NCI-H1436 (cell line): ENCODE data around the gene LRMDA.

ENCODE experiments used
- DNase-seq: peaks from one replicate; lab custom pipeline; 2025; lab: John Stamatoyannopoulos, UW

The LRMDA gene

DNA sequence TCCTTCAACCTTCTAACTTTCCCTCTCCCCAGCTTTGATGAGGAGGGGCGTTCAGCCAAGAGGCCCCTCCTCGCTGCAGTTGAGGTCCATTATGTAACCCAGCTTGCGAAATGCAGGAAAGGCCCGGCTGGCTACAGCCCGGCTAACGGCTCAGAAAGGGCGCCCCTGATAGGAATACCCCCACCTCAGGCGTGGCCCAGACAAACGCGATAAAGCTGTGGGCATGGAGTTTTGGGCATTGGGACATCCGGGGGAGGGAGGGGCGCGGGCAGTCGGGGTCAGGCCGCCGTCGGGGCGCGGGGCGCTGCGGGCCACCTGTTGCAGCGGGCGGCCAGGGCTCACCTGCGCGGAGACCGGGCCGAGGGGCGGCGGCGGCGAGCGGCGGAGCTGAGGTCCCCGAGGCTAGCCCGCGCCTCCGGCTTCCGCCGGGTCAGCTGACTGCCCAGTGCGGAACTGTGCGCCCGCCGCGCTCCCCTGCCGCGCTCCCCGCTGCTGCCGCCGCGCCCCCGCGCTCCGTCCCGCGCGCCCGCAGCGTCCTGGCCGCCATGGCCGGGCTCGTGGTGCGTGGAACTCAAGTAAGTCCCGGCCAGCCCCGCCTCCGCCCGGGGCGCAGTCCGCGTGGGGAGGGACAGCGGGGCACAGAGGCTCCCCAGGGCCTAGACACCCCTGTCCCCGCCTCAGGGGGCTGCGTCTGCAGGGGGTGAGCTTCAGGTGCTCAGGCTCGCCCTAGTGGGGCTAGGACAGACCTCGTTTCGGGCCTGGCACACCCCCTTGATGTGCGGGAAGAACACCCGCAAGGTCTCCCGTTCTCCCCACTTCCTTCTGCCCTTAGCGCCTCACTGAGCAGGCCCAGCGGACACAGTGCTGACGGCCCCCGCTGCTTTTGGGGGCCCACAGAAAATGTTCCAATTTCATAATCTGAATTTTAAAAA lies at the start of gene LRMDA:
LRMDA (plus strand) TSS at position 445 of the 932 bp plus-strand sequence.
- DNase-seq = no peak

DNA sequence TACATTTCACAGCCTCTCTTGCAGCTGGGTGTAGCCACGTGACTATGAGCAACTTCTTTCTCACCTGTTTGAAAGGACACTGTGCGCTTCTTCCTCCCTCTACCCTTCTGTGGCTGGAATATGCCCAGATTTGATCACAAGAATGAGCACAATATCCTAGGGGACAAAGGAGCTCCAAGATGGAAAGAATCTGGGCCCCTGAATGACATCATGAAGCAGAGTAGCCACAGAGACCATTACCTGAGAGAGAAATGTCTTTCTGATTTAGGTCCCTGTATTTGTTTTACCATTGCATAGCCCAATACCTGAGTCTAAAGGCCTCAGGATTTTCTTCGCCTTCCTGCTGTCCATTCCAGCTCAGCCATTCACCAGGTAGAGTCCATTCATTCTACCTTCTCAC lies 45.3 kb upstream of the LRMDA start:
- no peak for DNase-seq

DNA sequence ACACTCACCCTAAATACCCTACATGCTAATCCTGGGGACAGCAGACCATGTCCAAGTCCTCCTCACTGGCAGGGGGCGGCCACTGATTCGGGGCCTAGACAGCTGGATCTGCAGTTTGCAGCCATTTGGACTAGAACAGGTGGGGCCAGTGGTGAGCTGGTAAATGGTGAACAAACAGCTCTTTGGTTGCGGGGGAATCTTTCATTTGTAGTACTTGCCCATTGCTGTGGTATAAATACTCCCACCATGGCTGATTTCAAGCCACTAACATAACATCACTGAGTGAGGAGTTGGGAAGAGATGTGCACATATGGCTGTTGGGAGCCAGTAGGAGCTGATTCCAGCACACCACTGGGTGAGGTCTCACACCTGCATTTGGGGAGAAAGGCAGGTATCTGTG lies 43.3 kb upstream of the LRMDA start:
- DNase-seq = no peak

DNA sequence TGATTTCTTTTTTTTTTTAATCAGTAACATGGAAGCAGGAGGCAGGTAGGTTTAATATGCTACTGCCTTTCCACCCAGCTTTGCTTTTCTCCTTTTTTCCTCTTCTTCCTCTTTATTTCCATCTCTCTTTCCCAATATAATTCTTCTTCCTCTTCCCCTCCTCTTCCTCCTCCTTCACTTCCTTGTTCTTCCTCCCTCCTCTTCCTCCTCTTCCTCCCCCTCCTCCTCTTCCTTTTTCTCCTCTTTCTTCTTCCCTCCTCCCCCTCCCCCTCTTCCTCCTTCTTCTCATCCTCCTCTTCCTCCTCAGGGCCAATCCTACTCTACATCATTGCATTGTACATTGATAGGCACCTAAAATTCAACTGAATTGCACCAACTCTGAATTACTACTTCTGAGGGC lies 41.2 kb upstream of the LRMDA start:
- no peak for DNase-seq

DNA sequence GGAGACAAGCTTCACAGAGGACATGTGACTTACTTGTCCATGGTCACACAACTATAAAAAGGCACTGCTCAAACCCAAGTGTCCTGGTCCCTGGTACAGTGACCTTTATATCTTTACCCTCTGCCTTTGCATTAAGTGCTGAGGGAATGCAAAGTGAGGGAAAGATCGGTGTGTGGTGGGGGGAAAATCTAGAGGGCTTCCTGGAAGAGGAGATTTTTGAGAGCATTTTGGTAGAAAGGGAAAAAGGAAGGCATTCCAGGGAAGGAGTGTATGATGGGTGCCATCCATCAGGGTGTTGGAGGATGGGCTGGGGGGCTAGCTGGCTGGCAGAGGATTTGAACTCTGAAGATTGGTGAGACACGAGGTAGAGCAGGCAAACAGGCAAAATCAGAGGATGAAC lies 39.2 kb upstream of the LRMDA start:
- no peak for DNase-seq

DNA sequence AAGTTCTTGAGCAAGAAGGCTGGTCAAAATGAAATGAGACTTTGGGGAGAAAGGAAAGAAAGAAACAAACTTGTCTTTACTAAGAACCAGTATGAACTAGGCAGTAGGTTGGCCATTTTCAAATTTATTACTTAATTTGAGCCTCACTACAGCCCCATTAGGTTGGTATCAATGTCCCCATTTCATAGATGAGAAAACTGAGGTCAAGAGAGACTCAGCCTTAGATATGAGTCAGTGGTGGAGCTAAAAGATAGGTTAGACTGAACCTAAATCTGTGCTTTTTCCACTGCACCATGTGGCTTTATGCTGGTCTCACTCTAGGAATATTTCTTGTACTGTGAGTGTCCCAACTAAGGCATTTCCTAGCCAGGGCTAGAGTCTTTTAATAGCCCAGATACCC lies 38.7 kb upstream of the LRMDA start:
- no peak for DNase-seq

DNA sequence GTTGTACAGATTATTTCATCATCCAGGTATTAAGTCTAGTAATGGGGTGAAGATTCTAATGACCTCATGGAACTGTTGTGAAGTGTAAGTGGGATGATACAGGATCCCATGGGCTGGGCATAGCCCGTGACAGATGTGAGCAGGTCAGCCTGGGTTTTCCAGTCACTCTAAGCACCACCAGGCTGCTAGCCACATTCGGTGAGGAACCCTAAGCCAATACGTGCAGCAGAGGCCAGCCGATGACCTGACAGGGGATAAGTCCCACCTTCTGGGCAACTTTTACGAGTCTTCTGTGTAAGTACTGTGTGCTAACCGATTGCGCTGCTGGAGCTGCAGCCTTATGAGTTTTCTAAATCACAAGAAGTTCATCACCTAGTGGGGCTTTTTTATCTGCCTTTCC lies 37.2 kb upstream of the LRMDA start:
- no peak for DNase-seq

DNA sequence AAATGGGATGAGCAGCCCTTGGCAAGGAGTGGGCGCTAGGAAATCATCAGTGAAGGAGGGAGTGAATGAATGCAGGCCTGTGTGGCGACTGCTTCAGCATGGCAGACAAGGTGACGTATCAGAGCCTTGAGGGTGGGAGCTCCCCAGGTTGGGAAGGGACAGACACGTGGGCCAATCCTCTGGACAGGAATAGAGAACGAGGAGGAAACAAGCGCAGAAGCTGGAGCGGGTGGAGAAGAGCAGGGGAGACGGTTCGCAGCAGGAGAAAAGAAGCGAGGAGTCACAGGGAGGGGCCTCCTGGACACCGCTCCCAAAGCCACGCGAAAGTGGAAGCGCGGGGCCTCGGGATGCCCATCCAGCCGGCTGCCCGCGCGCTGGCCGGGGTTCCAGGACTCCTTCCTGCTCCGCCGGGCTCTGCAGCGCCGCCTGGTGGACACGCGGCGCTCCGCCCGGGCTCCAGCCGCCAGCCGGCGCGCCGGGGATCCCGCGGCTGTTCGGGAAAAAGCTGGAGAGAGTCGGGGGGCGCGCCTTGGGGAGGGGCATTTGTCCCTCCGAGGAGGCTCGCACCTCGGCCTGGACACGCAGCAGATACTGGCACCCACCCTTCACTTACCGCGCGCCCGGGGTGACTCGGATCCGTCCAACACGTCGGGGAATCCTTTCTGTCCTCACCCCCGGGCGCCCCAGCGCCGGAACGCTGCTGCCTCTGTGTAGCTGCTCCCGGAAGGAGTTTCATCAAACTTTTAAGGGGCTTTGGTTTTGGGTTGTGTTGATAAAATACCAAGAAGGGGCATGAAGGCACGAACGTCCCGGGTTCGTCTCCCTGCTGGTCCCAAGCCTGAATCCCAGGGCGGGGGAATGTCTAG lies 36.1 kb upstream of the LRMDA start:
- no peak for DNase-seq

DNA sequence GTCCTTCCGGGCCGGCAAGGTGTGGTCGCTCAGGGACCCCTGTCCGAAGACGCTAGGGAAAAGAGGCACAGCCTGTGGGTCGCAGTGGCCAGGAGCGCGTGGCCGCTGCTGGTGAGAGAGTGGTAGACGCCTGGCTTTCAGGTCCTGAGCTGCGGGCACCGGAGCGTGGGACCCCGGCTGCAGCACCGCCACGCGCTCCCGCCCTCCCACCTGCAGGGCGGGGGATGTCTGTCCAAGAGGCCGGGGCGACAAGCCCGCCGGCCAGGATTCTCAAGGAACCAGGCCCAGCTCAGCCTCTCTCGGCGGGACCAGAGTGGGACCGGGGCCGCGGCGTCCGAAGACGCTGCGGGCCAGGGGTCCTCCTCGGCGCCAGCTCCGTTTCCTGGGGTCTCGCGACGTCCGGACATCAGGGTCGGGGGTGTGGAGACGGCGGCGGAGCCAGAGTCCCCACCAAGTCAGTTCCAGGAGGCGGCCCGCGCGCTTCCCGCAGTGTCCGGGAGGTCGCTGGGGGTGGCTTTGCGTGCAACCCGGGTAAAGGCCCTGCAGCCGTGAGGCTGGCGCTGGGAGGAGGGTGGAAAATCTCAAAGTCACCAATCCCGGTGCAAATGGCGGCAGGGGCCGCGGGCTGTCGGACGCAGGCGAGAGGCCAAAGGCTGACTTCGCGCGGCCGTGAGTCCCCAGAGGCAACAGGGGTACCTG lies 35.3 kb upstream of the LRMDA start:
- no peak for DNase-seq

DNA sequence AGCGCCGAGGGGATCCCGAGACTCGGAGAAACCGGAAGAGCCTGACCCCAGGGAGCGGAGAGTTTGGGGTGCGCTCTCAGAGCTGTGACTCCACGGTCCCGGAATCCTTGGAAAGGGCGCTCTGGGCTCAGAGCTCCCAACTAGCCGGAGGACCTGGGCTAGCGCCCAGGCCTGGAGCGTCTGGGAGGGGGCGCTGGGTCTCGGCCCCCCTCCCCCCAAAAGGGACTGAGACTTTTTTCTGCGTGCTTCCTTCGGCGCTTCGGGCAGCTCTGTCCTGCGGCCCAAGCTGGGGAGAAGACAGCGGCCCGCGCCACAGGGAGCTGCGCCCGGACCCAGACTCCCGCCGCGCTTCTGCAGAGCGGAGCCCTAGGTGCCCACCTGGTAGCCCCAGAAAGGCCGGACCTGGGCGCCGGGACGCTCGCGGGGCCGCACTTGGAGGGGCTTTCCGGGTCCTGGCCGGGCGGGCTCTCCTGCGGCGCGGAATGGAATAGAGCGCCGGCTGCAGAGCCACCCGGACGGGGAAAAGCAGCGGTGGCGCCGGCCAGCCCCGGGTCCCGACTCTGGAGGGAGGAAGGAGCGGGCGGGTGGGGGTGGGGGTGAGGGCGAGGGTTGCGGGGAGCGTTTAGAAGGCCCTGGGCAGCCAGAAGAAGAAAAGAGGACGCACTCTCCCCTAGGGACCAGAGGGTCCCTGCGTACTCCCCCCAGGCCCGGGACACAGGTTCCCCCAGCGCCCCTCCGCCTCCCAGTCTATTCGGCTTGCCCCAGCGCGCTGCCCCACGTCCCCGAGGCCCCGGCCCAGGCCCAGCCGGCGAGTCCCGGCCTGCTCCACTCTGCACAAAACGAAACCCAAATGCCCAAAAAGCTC lies 34.6 kb upstream of the LRMDA start:
- DNase-seq = no peak

DNA sequence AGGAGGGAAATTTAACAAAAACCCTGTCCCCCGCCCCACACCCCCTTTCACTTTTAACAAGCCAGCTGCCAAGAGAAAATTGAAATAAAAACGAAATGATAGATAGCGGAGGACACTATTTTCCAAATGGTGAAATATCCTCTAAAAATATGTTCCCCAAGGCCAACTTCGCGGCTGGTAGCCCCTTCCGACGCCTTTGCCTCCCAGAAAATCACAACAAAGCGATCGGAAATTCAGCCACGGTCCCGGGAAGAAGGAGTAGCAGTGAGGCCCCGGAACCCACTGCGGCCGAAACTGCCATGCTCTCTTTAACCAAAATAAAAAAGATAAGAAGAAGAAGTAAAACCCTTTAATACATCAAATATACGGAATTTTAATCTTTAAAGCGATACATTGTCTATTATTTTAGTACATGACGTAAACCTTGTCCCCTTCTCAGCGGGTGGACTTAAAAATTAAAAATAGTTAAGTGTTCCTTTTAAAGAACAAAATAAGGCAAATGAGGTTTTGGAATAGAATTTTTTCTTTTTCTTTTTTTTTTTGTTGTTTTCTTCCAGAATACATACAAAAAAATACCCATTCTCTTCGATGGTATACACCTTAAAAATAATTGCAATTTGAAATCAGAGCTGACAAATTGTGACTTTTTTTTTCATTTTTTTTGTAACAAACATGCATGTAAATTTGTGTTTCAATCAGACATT lies 33.8 kb upstream of the LRMDA start:
- DNase-seq = no peak

DNA sequence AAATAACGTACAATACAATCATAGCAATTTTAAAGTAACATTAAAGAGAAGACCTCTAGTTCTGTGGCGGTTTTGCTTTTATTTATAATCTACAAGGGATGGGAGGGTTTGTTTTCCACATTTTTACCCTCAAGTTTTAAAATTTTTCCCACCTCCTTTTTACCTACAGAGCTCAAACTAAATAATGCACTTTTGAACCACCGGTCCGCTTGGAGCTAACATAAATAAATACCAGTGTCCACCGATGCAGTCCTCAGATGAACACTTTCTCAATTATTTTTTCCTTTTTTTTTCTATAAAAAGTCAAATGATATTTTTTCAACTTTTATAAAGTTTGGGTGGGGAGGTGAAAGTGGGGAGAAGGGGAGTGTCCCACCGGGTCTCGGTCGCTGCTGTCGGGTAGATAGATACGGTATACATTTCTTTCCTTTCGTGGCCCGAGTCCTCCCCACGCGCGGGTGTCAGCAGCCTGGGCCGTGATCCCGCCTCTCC lies 33.2 kb upstream of the LRMDA start:
- no peak for DNase-seq

DNA sequence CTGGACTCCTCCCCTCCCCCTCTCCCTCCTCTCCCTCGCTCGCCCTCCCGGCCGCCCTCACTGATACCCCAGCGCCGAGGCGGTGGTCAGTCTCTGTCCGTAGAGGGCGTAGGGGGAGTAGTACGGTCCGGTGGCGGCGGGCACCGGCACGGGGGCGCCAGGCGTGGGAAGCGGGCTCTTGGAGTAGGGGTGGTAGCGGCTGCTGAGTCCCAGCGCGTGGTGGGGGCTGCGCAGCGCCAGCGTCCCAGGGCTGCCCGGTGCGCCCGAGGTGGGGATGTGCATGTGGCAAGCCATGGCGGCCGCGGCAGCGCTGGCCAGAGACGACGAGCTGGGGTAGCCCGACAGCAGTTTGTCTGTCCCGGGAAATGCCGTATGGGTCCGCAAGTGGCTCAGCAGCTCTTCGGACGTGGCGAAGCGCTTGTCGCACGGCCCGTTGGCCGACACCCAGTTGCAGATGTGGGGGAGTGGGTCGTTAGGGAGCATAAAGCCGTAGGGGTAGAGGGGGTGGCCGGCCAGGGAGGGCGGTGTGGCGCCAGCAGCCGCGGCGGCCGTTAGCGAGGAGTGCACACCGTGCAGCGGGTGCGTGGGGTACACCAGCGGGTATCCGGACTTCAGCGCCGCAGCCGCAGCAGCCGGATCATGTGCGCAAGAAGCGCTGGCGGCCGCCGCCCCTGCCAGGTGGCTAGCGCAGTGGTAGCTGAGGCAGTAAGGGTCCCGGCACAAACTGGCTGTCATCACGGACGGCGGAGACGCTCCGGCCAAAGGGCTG lies 32.5 kb upstream of the LRMDA start:
- DNase-seq = no peak

DNA sequence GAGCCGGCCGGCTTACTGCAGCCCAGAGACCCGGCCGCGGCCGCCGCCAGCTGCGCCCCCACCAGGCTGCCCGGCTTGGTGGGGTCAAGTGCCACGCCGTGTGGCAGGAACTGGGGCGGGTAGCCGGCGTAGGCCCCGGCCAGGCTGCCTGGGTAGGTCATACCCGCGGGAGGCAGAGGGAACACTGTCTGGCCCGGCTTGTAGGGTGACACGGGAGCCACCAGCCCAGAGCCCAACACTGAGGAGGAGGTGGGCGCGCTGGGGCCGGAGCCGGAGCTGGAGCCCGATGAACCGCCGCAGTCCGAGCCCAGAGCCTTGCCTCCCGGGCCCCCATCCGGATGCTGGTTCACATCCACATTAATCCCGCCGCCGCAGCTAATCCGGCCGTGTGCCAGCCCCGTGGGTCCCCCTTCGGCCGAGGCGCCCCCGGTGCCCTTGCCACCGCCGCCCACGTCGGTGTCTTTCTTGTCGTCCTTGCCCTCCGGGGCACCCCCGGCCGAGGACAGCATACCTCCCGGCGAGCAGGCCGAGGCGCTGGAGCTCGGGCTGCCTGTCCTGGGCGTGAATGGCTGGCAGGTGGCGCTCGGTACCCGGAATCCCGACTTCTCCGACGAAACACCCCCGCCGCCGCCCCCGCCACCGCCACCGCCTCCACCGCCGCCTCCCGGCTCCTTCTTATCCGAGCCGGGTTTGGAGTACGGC lies 31.8 kb upstream of the LRMDA start:
- peak; percentile 70 for DNase-seq

DNA sequence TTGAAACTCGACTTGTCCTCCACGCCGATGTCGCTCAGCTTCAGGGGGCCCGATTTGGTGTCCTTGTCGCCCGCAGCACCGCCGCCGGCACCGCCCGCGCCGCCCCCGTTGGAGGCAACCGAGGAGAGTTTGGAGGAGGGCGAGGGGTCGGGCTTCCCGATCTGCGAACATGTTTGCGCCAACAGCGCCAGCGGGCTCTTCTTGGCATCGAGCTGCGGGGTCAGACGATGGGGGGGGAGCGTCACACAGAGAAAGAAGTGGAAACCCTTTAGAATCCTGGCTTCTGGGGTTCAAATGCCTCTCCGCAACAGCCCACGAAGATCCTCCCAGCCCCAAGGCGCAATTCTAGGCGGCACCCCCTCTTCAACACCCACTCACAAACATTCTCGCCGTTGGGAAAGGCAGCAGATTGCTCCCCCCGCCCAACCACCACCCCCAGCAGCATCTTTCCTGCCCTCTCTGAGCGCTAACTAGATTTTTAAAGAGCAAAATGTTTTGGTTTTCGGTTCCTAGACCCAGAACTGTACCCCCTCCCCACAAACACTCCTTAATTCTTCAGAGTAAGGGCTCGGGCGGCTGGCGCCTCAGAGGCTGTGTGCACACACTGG lies 31.2 kb upstream of the LRMDA start:
- DNase-seq = peak; percentile 37

DNA sequence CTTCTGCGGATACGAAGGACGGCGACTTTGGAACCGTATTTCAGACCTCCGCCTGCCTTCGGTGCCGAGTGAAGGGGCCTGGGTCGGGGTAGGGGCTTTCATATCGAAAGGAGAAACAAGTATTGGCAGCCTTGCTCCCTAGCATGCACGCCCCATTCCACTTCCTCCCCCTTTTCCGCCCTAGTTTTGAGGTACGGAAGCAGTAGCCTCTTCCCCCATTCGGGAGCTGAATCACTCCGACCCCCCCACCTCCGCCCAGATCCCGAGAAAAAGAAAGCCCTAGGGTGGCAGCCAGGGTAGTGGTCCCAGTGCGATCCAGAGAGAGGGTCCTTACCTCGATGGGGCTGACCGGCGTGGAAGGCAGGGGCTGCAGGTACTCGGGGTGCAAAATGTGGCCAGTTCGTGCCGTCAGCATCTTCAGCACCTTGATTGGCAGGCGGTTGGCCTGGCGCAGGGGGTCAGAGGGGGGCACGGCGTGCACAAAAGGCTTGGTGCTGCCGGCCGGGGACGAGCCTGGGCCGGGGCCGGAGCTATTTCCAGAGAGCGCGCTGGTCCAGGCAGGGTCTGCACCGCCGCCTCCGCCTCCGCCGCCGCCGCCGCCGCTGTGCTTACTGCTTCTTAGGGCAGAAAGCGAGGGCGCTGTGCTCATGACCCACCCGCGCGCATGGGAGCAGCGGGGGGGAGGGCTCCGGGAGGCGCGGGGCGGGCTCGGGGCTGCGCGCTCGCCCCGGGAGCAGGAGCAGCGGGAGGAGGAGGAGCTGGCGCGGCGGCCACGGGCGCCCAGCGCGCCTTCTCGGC lies 30.5 kb upstream of the LRMDA start:
- DNase-seq = peak; percentile 39

DNA sequence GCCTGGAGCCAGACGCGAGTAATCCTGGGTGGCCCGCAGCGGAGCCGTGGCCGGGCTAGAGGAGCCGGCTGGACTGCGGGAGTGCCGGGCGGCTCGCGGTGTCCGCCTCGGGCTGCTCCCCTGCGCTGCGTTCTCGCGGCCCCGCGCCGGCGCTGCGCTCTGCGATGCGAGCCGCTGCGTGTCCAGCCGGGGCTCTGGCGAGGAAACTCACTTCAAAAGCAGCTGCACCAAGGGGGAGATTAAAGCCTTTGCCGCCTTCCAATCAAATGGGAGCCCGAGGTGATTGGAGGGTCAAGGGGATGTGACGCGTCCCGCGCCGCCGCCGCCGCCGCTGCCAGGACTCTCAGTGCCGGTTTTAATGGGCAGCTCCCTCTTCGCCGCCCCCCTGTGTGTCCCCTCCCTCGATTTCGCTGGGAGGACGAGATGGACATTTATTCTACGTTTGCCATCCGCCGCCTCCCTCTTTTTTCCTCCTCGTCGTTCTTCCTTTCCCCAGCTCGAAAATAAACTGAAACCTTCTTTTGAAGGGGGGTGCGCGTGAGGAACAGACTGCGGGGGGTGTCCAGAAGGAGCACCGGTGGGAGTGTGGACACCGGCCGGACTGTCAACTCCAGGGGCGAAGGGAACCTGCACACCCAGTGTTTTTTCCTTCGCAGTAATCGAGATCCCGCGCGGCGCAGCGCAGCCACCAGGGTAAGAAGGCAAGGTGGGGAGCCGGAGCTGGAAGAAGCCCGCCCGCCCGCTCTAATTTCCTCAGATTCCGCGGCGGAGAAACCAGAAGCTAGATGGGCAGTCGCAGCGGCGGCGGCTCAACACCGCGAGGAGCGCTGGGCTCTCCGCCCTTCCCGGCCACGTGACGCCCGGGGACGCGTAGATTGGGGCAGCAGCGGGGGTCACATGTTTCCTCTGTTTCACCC lies 29.6 kb upstream of the LRMDA start, which contains the start of gene ZNF503:
ZNF503 (minus strand) TSS at position 196 of the 917 bp plus-strand sequence. CDS start 345 bp downstream, outside the sequence.
- DNase-seq = peak; percentile 98
